GM18951 (cell line): ENCODE data around the gene PPA2.

Experiments
- POLR2A ChIP-seq: IDR thresholded peaks from 4 replicates; pipeline ENCODE4 v1.6.1; 2011; ENCODE audit warnings: mild to moderate bottlenecking; ENCODE audit not compliant: insufficient read length, insufficient read depth; ENCODE audit errors: extremely low read depth
- in situ Hi-C: fragments of 300-500 bp; cut with MboI; formaldehyde crosslinking; loops from one replicate; pipeline ENCODE4 v1.12.0; 2022; ENCODE audit warnings: low sequenced_read_pairs, mixed read lengths, inconsistent platforms; ENCODE audit not compliant: unreplicated experiment

The PPA2 gene

GRCh38 chr4:105471566-105472176 is 2.2 kb downstream of the PPA2 start:
- no peak for TF ChIP-seq POLR2A
- in situ Hi-C loops = loop anchor here (25.0 kb wide), 2 partner anchors 559 to 959 kb away; no protein-coding TSS in a partner anchor

GRCh38 chr4:105470766-105471165 is 3.1 kb downstream of the PPA2 start:
- in situ Hi-C loops = loop anchor here (25.0 kb wide), 2 partner anchors 558 to 958 kb away; no protein-coding TSS in a partner anchor
- TF ChIP-seq POLR2A = no peak

- TF ChIP-seq POLR2A = no peak
- in situ Hi-C loops = loop anchor here (5.0 to 25.0 kb wide), 3 partner anchors 322 to 957 kb away; partner anchors contain the start of gene TET2
These were observed 4.1 kb downstream of the PPA2 start for GRCh38 chr4:105469736-105470135.

GRCh38 chr4:105466580-105466979 is 7.3 kb downstream of the PPA2 start:
- in situ Hi-C loops = loop anchor here (5.0 to 25.0 kb wide), 3 partner anchors 319 to 954 kb away; partner anchors contain the start of gene TET2
- no peak for TF ChIP-seq POLR2A

GRCh38 chr4:105464563-105464962 is 9.3 kb downstream of the PPA2 start:
- in situ Hi-C loops = loop anchor here (25.0 kb wide), 2 partner anchors 552 to 952 kb away; no protein-coding TSS in a partner anchor

- no peak for TF ChIP-seq POLR2A
- in situ Hi-C loops = loop anchor here (25.0 kb wide), 2 partner anchors 550 to 950 kb away; no protein-coding TSS in a partner anchor
These were observed 11.3 kb downstream of the PPA2 start for GRCh38 chr4:105462576-105462975.

GRCh38 chr4:105461621-105462382 is 12.1 kb downstream of the PPA2 start:
- no peak for TF ChIP-seq POLR2A
- in situ Hi-C loops = loop anchor here (25.0 kb wide), 2 partner anchors 550 to 950 kb away; no protein-coding TSS in a partner anchor

- TF ChIP-seq POLR2A = no peak
- in situ Hi-C loops = loop anchor here (25.0 kb wide), 2 partner anchors 549 to 949 kb away; no protein-coding TSS in a partner anchor
These were observed 12.6 kb downstream of the PPA2 start for GRCh38 chr4:105461221-105461620.

GRCh38 chr4:105460306-105460705 is 13.6 kb downstream of the PPA2 start:
- no peak for TF ChIP-seq POLR2A
- in situ Hi-C loops = loop anchor here (25.0 kb wide), 2 partner anchors 548 to 948 kb away; no protein-coding TSS in a partner anchor

GRCh38 chr4:105458541-105458940 is 15.3 kb downstream of the PPA2 start:
- in situ Hi-C loops = loop anchor here (25.0 kb wide), 2 partner anchors 546 to 946 kb away; no protein-coding TSS in a partner anchor

GRCh38 chr4:105458001-105458400 is 15.9 kb downstream of the PPA2 start:
- in situ Hi-C loops = loop anchor here (25.0 kb wide), 2 partner anchors 546 to 946 kb away; no protein-coding TSS in a partner anchor
- TF ChIP-seq POLR2A = no peak

- in situ Hi-C loops = loop anchor here (25.0 kb wide), 2 partner anchors 544 to 944 kb away; no protein-coding TSS in a partner anchor
- TF ChIP-seq POLR2A = no peak
These were observed 17.9 kb downstream of the PPA2 start for GRCh38 chr4:105455998-105456397.

- no peak for TF ChIP-seq POLR2A
- in situ Hi-C loops = loop anchor here (25.0 kb wide), 2 partner anchors 543 to 943 kb away; no protein-coding TSS in a partner anchor
These were observed 18.7 kb downstream of the PPA2 start for GRCh38 chr4:105455182-105455581.
